Activated naive CD8-positive, alpha-beta T cell treated with anti-CD3 and anti-CD28 coated beads, Interleukin-2, amount 50 U/mL, for 24 hours (primary cell): ENCODE data around the gene KRTAP10-12.
"Not testable (repeated sequence)": the region's sequence is repeated elsewhere in the genome, so short reads cannot be mapped to it uniquely, and the experiment has no call there.

Experiments used
- ATAC-seq: fragments of 150-1000 bp; cut with Tn5 transposase; one replicate; pipeline ENCODE4 v1.10.0; 2021
- DNase-seq: peaks from one replicate; pipeline ENCODE4 v3.0.0; 2021
- H3K27ac Mint-ChIP-seq: one replicate; pipeline ENCODE4 v1.8.0; 2021; ENCODE audit warnings: mild to moderate bottlenecking, mixed read lengths
- H3K27me3 Mint-ChIP-seq: one replicate; pipeline ENCODE4 v1.8.0; 2021; ENCODE audit warnings: mixed read lengths
- H3K36me3 Mint-ChIP-seq: one replicate; pipeline ENCODE4 v1.8.0; 2021; ENCODE audit warnings: low read depth, mixed read lengths
- H3K4me1 Mint-ChIP-seq: one replicate; pipeline ENCODE4 v1.8.0; 2021; ENCODE audit warnings: mixed read lengths
- H3K4me3 Mint-ChIP-seq: one replicate; pipeline ENCODE4 v1.8.0; 2021; ENCODE audit warnings: mild to moderate bottlenecking, moderate library complexity, mixed read lengths
- H3K9me3 Mint-ChIP-seq: one replicate; pipeline ENCODE4 v1.8.0; 2021; ENCODE audit warnings: mixed read lengths

The KRTAP10-12 gene, protein sequence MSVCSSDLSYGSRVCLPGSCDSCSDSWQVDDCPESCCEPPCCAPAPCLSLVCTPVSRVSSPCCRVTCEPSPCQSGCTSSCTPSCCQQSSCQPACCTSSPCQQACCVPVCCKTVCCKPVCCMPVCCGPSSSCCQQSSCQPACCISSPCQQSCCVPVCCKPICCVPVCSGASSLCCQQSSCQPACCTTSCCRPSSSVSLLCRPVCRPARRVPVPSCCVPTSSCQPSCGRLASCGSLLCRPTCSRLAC

DNA sequence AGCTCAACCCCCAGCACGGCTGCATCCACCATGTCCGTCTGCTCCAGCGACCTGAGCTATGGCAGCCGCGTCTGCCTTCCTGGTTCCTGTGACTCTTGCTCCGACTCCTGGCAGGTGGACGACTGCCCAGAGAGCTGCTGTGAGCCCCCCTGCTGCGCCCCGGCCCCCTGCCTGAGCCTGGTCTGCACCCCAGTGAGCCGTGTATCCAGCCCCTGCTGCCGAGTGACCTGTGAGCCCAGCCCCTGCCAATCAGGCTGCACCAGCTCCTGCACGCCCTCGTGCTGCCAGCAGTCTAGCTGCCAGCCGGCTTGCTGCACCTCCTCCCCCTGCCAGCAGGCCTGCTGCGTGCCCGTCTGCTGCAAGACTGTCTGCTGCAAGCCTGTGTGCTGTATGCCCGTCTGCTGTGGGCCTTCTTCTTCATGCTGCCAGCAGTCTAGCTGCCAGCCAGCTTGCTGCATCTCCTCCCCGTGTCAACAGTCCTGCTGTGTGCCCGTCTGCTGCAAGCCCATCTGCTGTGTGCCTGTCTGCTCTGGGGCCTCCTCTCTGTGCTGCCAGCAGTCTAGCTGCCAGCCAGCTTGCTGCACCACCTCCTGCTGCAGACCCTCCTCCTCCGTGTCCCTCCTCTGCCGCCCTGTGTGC lies at the start of gene KRTAP10-12:
KRTAP10-12 (plus strand) TSS at position 1 of the 639 bp plus-strand sequence; CDS start at position 31, 30 bp downstream.
- peaks cover 49% of the 10 kb centered on the region for H3K27me3 Mint-ChIP-seq
- ATAC-seq, H3K4me3 Mint-ChIP-seq, H3K36me3 Mint-ChIP-seq, DNase-seq, H3K4me1 Mint-ChIP-seq, H3K27ac Mint-ChIP-seq: not testable (repeated sequence)
- peaks cover 11% of the 10 kb centered on the region for H3K9me3 Mint-ChIP-seq

DNA sequence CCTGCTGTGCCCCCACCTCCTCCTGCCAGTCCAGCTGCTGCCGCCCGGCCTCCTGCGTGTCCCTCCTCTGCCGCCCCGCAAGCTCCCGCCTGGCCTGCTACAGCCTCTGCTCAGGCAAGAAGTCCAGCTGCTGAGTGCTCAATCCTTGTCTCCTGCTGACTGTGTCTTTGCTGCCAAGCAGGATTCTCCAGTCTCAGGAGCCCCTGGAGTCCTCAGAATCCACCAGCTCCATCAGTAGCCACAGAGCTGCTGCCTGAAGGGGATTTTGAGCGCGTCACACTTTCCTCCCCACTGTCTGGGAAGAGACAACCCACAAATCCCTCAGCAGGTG lies 49.8 kb upstream of the KRTAP10-12 start:
- ATAC-seq: no peak
- no peak overlapping the region for H3K27ac Mint-ChIP-seq
- peaks cover 27% of the 10 kb centered on the region for H3K9me3 Mint-ChIP-seq
- H3K4me1 Mint-ChIP-seq: no peaks in the 10 kb centered on the region
- H3K4me3 Mint-ChIP-seq: no peak overlapping the region
- no peak for DNase-seq
- no peaks in the 10 kb centered on the region for H3K27me3 Mint-ChIP-seq
- peaks cover 17% of the 10 kb centered on the region for H3K36me3 Mint-ChIP-seq

DNA sequence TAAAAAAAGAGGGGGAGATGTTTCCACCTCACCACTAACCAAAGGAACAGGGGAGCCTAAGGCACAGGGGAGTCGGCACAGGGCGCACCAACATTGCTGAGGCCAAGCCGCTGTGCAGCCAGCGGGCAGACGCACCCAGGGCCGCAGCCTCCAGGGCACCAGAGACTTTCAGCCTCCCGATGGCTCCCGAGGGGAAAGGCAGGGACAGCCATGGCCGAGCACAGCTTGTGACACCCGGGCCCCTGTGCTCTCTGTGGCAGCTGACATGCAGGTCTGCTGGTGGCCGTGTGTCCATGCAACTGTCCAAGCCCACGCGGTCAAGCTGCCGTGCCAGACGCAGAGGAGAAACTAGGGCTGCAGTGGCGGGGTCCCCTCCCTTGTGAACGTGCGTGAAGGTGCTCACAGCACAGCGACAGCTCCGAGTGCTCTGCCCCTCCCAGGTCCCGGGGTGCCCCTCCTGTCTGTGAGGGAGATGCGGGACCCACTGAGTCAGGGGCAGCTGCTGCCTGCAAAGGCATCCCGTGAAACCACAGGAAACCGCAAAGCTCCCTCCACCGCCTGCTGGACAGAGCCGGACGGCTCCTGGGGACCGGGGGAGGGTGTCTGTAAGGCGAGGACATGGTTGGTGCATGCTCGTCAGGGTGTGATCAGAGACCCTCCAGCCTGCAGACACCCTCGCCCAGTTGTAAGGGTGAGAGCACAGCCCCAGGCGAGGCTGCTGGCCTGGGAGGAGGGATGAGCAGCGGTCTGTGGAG lies 48.2 kb upstream of the KRTAP10-12 start:
- DNase-seq: no peak
- H3K4me1 Mint-ChIP-seq: peaks cover 3% of the 10 kb centered on the region
- no peak overlapping the region for H3K4me3 Mint-ChIP-seq
- no peak for ATAC-seq
- no peak overlapping the region for H3K27ac Mint-ChIP-seq
- no peaks in the 10 kb centered on the region for H3K27me3 Mint-ChIP-seq
- H3K9me3 Mint-ChIP-seq: peaks cover 15% of the 10 kb centered on the region
- peaks cover 12% of the 10 kb centered on the region for H3K36me3 Mint-ChIP-seq

DNA sequence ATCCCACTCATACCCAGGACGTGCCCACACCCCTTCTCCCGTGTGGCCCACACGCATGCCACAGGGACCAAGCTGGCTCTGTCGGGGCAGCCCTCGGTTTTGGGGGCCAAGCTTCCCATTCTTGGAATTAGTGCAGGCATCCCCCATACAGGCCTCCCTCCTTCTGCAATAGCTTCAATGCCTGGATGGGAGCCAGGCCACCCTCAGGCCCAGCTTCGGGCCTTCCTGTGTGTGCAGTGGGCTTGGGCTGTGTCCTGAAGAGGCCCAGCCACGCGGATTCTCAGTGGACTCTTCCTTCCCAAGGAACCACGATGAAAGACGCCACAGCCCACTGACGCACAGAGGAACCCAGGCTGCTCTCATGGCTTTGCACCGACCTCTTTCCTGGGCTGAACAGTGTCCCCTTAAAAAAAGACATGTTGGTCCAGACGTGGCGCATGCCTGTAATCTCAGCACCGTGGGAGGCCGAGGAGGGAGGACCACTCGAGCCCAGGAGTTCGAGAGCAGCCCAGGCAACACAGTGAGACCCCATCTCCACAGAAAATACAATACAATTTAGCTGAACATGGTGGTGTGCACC lies 47.4 kb upstream of the KRTAP10-12 start:
- Mint-ChIP-seq H3K36me3 (peaks cover 6% of the 10 kb centered on the region), H3K27ac (no peak overlapping the region)

DNA sequence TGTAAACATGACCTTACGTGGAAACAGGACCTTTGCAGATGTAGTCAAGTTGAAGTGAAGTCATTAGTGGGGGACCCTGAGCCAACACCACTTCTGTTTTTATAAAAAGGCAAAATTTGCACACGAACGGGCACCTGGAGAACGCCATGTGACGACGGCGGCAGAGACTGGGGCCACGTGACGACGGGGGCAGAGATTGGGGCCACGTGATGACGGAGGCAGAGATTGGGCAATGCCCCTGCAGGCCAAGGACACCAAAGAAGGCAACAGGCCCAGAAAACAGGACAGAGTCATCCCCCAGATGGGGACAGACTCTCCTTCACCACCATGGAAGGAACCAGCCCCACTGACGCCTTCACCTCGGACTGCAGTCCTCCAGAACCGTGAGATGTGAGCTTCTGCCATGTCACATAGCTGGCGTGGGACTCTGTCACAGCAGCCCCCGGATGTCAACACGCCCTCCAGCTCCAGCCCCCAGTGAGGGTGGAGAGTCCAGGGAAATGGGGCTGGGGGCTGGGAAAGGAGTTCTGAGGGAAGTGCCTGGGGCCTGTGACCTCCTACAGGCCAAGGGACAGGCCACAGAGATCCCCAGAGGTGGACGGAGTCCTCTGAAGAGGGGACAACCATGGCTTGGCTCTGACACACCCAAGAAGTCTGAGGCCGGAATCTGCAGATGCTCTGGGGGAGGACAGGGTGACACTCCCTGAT lies 46.6 kb upstream of the KRTAP10-12 start:
- no peak for ATAC-seq
- Mint-ChIP-seq H3K27ac (no peak overlapping the region), H3K36me3 (peaks cover 2% of the 10 kb centered on the region), H3K4me1 (peaks cover 18% of the 10 kb centered on the region), H3K4me3 (no peak overlapping the region), H3K27me3 (no peaks in the 10 kb centered on the region), H3K9me3 (no peaks in the 10 kb centered on the region)
- no peak for DNase-seq

More for the DNA sequence above, 47.4 kb upstream of the KRTAP10-12 start:
- no peak for ATAC-seq
- DNase-seq: no peak
- no peak overlapping the region for H3K4me3 Mint-ChIP-seq
- no peaks in the 10 kb centered on the region for H3K27me3 Mint-ChIP-seq
- peaks cover 11% of the 10 kb centered on the region for H3K4me1 Mint-ChIP-seq
- H3K9me3 Mint-ChIP-seq: peaks cover 6% of the 10 kb centered on the region

DNA sequence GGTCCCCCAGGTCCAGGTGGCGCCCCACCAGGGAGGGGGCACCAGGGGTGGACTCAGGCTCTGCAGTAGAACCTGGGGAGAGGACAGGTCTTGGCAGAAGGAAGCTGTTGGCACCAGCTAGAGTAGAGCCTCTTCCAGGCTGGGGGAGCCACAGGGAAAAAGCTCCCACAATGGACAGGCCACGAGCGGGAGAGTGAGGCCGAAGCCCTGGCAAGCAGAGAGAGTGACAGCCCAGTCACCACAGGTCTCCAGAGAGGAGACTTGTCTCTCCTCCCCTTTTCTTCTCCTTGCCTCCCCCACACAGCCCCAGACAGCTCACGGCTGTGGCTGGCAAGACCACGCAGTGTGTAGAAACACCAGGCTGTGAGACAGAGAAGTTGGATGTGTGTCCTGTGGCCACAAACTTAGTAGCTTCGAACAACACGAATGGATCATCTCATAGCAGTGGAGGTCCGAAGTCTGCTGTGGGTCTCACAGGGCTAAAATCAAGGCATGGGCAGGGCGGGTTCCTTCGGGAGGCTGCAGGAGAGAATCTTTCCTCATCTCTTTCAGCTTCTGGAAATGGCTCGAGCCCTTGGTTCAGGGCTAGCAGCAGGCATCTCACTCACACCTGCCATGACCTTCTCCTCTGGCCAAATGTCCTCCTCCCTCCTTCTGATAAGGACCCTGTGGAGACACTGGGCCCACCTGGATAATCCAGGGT lies 45.8 kb upstream of the KRTAP10-12 start:
- Mint-ChIP-seq H3K36me3 (no peaks in the 10 kb centered on the region), H3K27me3 (no peaks in the 10 kb centered on the region)
- no peak for ATAC-seq

DNA sequence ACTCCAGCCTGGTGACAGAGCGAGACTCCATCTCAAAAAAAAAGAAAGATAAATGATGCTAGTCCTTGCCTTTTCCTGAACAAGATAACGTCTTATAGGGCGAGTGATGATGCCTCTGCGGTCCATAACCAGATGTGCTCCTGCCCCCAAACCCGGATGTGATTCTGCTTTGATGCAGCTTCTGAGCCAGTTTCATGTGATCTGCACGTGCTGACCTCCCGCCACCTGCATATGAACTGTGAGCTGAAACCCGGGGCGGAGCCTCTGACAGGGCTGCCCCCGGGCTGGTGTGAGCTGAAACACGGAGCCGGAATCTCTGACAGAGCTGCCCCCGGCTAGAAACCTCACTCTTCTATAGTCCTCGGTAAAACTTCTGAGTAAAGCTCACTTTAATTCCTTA lies 43.8 kb upstream of the KRTAP10-12 start:
- H3K27me3 Mint-ChIP-seq: no peaks in the 10 kb centered on the region
- peaks cover 17% of the 10 kb centered on the region for H3K9me3 Mint-ChIP-seq
- H3K4me1 Mint-ChIP-seq: peaks cover 37% of the 10 kb centered on the region
- H3K27ac Mint-ChIP-seq: no peak overlapping the region
- ATAC-seq (no peak), DNase-seq (no peak)
- peaks cover 6% of the 10 kb centered on the region for H3K36me3 Mint-ChIP-seq
- H3K4me3 Mint-ChIP-seq: no peak overlapping the region

More for the DNA sequence above, 45.8 kb upstream of the KRTAP10-12 start:
- Mint-ChIP-seq H3K4me3 (no peak overlapping the region), H3K9me3 (peaks cover 4% of the 10 kb centered on the region), H3K4me1 (peaks cover 18% of the 10 kb centered on the region), H3K27ac (no peak overlapping the region)
- DNase-seq: no peak

DNA sequence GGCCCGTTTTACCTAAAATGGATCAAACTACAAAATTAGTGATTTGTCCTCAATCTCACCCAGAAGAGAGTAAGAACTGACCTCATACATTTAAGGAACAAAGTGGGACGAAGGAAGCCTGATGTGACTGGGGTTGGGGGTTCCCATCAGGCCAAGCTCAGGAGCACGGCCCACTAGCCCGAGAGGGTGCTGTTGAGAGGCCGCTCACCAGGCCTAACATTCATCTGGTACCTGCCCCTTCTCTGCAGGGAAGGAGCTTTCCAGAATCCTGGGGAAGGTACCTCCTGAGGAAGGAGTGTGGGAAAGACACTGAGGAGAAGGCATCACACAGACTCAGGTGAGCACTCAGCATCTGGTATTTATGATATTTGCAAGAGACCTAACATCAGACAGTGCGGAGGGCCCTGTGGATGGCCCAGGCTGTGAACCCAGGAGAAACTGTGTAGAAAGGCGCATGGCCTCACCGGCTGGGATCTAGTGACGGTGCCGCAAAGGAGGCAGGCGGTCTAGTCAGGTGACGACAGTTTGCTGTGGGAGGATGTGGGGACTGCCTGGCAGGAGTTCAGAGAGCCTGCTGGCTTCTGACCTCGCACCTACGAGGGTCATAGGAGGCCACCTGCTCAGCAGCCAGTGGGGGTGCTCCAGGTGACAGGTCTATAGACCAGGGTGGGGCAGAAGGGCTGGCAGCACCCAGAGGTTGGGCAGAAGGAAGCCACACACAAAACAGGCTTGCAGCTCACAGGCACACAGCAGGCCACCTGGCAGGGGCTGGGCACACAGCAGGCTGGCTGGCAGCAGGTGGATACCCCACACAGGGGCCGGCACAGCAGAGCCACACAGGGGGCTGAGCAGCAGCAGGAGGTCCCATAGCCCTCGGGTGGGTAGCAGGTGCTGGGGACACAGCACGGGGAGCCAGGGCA lies 43.1 kb upstream of the KRTAP10-12 start:
- Mint-ChIP-seq H3K4me3 (no peak overlapping the region), H3K36me3 (peaks cover 6% of the 10 kb centered on the region), H3K9me3 (peaks cover 17% of the 10 kb centered on the region), H3K27me3 (no peaks in the 10 kb centered on the region), H3K27ac (no peak overlapping the region), H3K4me1 (peaks cover 45% of the 10 kb centered on the region)
- ATAC-seq (peak; percentile 26), DNase-seq (peak; percentile 31)

DNA sequence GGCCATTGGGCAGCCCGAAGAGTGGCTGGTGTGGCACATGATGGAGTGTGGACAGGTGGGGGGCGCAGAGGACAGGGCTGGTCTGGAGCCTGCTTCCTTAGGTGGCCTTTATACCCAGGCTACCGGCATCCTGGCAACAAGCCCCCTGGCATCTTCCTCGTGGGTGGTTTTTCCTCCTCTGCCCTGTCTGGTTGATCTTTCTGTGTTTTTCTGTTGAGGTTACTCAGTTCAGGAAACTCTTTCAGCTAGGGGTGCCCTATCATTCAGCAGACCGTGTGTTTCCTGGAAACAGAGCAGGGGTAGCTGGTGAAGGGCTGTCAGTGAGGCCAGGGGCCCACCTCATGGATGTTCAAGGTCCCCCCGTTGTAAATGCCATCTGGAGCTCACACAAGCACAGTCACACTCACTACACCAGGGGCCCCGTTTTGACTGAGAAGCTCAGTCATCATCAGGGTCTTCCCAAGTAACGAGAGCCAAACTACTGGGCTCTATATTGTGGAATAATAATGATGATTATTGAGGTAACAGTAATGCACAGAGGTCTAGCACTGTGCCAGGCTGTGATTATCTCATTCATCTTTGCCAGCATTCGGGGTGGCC lies 42.3 kb upstream of the KRTAP10-12 start, which contains the start of gene KRTAP12-4:
KRTAP12-4 (minus strand) TSS at position 84 of the 600 bp plus-strand sequence; CDS start at position 39, 45 bp downstream.
- no peak for DNase-seq
- peaks cover 53% of the 10 kb centered on the region for H3K4me1 Mint-ChIP-seq
- no peaks in the 10 kb centered on the region for H3K27me3 Mint-ChIP-seq
- no peak for ATAC-seq
- peaks cover 17% of the 10 kb centered on the region for H3K9me3 Mint-ChIP-seq
- H3K36me3 Mint-ChIP-seq: peaks cover 6% of the 10 kb centered on the region
- no peak within 1 kb of the TSS for H3K4me3 Mint-ChIP-seq
- no peak within 1 kb of the TSS for H3K27ac Mint-ChIP-seq

DNA sequence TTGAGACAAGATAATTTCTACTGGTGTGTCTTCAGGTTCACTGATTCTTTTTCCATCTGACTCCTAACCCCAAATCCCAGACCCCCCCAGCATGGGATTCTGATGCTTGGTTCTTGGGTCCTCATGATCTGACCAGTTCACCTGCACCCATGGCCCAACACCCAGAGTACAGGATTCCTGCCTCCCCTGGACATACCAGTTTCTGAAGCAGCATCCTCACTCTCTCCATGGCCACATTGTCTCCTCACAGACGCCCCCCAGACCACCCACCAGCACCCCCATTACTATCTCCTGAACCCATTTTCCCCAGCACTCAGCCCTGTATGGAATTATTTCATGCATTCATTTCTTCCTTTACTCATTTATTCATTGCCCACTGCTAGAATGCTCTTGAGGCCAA lies 40.1 kb upstream of the KRTAP10-12 start:
- peaks cover 54% of the 10 kb centered on the region for H3K4me1 Mint-ChIP-seq
- H3K4me3 Mint-ChIP-seq: no peak overlapping the region
- H3K27ac Mint-ChIP-seq: no peak overlapping the region
- H3K27me3 Mint-ChIP-seq: no peaks in the 10 kb centered on the region
- no peak for DNase-seq
- ATAC-seq: no peak
- peaks cover 23% of the 10 kb centered on the region for H3K9me3 Mint-ChIP-seq
- H3K36me3 Mint-ChIP-seq: peaks cover 6% of the 10 kb centered on the region

DNA sequence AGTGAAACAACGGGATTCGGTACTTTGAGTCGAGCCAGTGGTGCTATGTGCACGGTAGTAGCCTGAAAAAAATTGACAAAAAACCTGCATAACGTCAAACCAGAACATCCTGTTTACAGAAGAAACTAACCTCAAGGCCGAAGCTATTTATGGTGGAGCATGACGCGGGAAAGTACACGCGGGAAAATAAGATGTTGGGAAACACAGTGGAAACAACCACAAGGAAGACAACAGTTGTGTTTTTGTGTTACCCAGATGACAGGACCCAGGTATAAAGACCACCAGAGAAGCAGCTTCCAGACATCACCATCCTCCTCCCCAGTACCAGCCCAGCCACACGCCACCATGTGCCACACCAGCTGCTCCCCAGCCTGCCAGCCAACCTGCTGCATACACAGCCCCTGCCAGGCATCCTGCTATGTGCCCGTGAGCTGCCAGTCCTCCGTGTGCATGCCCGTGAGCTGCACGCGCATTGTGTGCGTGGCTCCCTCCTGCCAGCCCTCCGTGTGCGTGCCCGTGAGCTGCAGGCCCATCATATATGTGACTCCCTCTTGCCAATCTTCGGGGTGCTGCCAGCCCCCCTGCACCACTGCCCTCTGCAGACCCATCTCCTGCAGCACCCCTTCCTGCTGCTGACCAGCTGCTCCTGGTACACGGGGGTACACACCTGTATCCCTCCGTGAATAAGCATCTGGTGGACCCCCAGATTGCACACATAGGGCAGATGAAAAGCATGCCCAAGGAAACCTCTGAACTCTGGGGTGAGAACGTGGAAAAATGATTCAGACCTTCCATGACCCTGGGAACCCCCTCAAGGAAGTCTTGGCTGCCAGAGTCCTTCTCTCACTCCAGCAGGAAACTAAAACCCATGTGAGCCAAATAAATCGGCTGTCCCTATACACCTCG lies 39.1 kb upstream of the KRTAP10-12 start, which contains the start of gene KRTAP12-3:
KRTAP12-3 (plus strand) TSS at position 298 of the 906 bp plus-strand sequence; CDS start at position 346, 48 bp downstream.
- peak; percentile 38 for ATAC-seq

DNA sequence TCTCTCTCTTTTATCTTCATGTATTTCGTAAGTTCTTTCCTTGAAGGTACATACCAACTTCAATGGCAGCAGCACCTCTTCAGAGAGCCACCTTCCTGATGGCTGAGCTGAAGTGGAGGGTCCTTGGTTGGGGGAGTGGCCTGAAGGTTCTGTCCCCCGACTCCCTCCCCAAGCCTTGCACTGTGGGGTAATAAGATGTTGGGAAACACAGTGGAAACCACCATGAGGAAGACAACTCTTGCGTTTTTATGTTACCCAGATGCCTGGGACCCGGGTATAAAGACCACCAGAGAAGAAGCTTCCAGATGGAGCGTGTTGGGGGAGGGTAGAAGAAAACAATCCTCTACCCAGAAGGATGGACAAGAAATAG lies 38.4 kb upstream of the KRTAP10-12 start:
- peak overlapping the region; percentile 72 for H3K27ac Mint-ChIP-seq
- H3K36me3 Mint-ChIP-seq: peaks cover 6% of the 10 kb centered on the region
- H3K4me3 Mint-ChIP-seq: peak overlapping the region; percentile 62
- DNase-seq (no peak), ATAC-seq (no peak)
- no peaks in the 10 kb centered on the region for H3K27me3 Mint-ChIP-seq
- peaks cover 53% of the 10 kb centered on the region for H3K4me1 Mint-ChIP-seq
- H3K9me3 Mint-ChIP-seq: peaks cover 32% of the 10 kb centered on the region

More for the DNA sequence above, 39.1 kb upstream of the KRTAP10-12 start, which contains the start of gene KRTAP12-3:
- peak within 1 kb of the TSS; percentile 62 for H3K4me3 Mint-ChIP-seq
- no peaks in the 10 kb centered on the region for H3K27me3 Mint-ChIP-seq
- no peak for DNase-seq
- peaks cover 31% of the 10 kb centered on the region for H3K9me3 Mint-ChIP-seq
- H3K4me1 Mint-ChIP-seq: peaks cover 54% of the 10 kb centered on the region
- H3K27ac Mint-ChIP-seq: peak within 1 kb of the TSS; percentile 72
- peaks cover 6% of the 10 kb centered on the region for H3K36me3 Mint-ChIP-seq
